ENCODE measurements around the gene ABCC12.
A peak's percentile ranks its signal among the peaks of the same experiment; 100 is the strongest.

ABCC12 gene

DNA sequence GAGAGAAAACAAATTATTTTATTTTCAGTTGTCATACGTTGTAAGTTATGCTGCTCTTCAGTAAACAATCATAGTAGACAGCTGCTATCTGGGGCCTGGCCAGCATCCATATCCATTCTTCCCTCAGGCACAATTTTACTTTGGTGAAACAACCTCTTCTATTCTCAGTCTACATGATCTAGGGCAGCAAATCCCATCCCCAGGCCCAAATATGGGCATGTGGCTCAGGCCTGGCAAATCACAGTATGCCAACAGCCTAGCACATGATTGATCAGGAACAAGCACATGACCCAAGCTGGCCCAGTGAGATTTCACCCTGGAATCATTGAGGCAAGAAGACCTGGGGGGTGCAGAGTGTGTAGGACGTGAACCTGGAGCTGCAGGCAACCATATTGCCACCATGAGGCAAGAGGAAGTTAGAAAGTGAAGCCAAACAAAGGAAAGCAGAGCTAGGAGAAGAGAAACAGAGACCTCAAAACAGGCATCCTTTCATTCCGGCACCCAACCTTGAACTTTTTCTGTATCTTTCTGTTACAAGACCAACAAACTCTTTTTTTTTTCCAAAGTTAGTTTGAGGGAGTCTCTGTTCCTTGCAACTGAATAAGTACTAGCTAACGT, 10.3 kb upstream of the ABCC12 start:
- no peak for DNase-seq

DNA sequence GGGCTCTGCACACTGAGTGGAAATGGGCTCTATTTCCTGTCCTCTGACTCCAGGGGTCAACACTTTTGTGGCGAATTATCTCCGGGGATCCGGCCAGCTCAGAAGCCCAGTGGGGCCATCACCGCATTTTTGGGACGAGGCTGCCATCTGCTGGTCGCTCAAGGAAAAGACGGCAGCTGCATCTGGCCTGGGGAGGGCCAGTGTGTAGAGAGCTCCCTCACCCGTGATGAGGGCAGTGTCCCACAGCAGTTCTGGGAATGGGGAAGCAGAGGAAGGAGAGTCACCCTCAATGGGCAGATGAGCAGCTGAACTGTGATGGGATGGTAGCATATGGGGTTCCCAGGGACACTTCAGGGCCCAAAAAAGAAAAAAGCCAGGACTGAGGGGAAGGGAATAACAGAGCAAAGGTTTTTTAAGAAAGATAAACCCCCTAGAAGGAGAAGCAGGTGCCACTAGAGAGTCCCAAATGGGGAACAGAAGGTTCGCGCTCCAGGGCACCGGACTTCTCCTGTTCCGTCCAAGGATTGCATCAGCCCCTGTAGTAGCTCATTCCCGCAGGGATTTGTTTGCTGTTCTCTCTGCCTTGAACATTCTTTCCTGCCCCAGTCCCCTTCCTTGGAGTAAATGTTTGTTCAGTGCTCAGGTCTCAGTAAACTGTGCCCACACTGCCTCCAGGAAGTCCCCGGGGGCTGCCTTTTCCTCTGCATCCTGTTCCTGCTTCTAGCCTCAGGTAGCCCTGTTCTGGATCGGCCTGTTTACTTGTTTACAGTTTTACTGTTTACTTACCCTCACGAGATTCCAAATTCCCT, 9.3 kb upstream of the ABCC12 start:
- DNase-seq = peak; percentile 9

DNA sequence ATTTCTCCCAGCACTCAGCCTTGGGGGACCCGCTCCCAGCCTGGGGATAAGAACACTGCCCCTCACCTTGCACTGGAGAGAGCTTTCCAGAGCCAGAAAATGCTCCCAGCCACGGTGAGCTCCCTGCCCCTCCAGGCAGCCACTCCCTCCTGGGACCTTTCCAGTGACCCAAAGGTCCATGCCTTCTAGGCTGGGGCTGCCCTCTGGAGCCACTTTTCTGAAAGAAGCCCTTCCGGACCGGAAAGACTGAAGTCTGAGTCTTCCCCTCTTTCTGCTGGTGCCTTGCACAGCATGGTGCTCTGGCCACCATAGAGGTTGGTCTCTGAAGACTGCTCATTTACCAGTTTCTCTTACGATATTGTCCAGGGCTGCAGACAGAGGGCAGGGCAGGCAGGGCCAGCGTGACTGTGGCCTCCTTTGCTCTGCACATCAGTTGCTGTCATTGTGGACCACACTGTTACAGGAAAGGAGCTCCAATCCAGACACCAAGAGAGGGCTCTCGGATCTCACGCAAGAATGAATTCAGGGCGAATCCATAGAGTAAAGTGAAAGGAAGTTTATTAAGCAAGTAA, 7.1 kb upstream of the ABCC12 start:
- DNase-seq = no peak

DNA sequence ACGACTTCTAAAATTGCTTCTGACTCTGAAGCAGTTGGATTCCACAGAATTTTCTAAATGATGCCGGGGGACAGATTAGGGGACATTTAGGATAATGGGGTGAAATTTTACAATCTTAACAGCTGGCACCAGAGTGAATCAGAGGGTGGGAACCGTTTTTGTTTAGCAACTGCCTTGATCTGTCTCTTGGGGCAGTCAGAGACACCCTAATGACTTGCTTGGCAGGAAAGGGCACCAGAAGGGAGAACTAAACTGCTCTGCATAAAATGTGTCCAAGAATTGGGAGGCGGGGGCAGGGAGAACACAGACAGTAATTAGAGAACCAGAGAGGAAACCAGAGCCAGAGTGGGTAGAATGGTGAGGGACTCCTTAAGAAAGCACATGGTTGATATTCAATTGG, 6.1 kb upstream of the ABCC12 start:
- no peak for DNase-seq

DNA sequence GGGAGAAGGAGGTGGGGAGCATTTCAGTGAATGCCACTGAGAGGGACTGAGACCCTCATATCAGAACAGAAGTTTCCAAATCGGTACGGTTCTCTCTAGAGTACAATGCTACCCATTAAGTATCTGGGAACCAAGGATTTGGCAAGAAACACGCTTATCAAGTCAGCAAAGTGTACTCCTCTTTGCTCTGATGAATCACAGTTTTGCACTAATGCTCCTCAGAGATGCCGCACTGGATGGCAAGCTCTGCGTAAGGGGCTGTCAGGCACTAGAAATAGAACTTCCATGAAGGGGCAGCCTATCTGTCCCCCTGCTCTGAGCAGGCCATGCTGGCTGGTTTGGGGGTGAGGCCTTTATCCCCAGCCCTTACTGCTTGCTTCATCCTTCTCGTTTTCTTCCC, 4.8 kb upstream of the ABCC12 start:
- no peak for DNase-seq

DNA sequence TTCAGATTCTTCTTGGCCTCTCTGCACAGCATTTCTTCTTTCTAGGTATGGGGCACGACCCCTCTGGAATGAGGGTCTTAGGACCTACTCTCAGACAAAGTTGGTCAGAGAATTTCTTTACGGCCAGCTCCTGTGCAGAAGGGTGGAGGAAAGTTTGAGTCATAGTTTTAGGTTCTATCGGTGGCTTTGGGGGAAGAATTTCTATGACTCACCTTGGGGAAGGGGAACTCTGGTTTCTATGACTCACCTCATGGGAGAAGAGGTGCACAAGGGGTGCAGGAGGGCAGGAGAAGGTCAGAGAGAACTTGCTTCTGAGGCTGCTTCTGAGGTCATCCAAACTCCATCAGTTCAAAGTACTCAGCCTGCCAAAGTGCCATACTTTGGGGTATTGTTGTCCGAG, 2.5 kb upstream of the ABCC12 start:
- DNase-seq = no peak

DNA sequence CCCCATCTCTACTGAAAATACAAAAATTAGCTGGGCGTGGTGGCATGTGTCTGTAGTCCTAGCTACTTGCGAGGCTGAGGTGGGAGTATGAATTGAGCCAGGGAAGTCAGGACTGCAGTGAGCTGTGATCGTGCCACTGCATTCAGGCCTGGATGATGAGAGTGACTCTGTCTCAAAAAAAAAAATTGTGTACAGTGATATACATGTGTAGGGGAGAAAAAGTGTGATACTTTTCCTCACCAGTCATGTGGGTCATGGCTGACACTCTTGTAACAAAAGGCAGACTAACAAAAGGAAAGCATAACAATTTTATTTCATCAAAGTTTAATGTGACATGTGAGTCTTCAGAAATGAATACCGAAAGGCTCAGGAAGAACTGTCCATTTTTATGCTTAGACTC, 2.0 kb upstream of the ABCC12 start:
- DNase-seq = no peak

DNA sequence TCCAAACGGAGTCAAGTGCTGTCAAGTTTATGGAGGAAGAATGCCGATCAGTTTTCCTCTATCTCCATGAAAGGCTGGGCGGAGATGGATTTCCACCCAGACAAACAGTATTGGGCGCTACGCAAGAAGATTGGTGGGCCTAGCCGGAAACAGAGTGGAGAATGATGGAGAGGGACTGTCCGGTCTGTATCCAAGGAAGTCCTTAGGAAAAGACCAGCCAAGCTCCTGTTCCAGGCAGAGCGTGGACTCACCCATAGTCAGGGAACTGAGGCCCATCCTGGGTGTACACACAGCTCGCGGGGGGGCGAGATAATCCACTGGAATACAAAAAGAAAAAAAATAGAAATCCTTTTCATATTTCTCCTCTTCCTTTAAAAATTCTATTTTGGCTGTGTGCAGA, 1.5 kb upstream of the ABCC12 start:
- no peak for DNase-seq

DNA sequence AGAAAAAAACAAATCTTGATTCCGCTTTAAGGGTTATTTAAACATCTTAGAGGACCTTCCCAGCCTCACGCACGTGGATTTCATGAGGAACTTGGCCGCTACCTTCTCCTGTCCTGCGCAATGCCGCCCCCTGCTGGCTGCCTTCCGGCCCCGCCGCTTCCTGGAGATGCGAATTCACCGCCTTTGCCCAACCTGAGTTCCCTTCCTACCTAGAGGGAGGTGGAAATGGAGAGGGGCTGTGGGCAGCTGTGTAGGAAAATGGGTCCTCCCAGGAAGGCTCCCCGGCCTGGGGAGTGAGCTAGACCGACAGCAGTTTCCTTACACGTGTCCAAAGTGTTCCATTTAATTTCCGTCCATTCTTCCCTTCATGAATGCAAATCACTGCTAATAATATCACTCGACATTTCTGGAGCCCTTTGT, 1.0 kb upstream of the ABCC12 start:
- DNase-seq = peak; percentile 64

DNA sequence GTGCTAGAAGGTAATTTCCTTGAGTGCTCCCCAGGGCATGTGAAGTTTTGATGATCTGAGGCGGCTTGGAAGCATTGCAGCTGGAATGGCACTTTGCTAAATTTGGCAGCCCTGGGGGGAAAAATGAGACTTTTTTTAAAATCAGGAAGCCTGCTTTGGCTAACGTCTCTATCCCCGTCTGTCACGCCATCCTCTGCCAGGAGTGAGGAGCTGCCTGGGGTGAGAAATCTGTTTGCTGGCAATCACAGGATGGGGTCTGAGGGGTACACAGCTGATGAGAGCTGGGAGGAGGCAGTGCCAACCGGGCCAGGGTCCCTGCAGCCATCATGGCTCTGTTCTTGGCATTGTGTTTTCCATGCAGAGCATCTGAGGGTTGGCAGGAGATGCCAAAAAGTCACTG, 2.0 kb downstream of the ABCC12 start:
- DNase-seq = no peak

DNA sequence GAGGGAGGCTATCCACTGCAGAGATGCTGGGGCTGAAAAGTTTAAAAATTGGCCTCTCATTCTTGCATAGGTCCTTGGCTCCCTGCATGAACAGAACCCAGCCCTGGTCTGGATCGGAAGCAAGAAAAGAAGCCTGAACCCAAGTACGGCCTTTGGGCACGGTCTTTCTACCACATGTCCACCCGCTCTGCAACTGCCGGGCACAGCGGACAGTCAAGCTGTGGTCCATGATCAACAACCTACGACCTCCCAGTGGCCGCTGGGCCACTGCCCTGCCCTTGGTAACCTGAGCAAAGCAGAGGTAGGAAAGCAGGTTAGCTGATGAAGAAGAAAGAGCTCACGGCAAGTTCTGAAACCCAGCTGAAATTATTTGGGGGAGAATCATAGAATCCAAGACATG, 3.6 kb downstream of the ABCC12 start:
- no peak for DNase-seq

DNA sequence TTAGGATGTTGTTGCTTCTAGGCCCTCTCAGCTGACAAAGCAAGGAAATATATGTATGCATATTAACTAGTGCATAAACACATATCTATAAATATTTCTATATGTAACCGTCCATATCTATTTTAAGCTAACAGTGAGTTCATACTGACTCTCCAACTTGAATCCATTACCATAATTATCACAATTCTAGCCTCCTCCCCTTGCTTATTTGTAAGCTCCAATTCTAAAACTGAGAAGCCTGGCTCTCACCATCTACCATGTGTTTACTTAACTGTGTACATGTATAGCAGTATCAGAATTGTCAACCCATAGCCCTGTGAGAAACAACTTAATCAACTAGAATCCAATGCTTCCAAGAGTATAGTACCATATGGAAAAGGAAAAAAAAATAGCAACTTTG, 5.1 kb downstream of the ABCC12 start:
- DNase-seq = no peak

DNA sequence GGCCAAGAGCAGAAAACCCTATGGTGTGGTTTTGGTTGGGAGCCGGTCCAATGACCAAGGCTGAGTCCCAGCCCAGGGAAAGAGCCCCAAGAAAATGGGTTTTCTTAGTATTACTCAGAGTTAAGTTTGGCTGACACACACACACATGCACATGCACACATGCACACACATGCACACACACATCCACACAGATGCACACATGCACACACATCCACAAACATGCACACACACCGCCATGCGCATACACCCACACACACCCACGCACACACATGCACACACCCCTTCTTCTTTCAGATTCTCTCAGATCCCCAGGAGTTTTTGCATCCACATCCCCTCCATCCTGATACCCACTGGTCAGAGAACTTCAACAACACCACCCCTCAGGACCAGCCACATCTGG, 9.1 kb downstream of the ABCC12 start:
- DNase-seq = no peak

DNA sequence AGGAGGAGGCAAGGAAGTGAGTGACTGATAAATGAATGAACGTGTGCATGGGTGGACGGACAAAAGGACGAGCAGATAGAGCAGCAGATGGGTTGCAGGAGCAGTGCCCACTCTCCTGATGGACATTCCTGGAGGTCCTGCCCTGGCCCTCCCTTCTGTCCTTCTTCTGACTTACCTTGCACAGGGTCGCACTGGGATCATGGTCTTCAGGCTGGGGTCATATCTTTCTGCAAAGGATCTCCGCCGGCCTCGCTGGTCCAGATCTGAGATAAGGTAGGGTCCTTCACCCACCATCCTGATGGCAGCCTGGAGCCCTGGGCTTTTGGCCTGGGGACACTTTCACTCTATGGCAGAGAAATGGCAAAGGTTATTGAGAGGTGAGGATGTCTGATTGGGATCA, 9.7 kb downstream of the ABCC12 start:
- no peak for DNase-seq

DNA sequence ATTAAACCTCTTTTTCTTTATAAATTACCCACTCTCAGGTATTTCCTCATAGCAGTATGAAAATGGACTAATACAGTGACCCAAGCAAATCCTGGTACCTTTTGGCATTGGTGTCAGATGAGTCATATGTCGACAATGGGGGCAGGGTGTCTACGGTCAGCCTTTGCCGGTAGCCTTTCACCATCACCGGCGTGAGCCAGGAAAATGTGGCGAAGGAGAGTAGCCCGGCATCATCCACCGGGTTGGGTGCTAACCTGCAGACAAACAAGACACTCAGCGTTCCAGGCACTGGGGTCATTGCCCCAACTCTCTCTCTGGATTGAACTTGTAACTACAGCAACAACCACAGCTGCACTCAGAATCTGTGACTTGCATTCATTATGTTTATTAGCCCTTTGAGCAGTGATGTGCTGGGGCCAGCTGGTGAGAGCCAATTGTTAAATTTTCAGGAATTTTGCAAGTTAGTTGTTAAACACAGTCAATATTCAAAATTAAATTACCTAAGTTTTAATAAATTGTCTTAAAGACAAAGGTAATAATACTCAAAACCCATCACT, 11.9 kb downstream of the ABCC12 start:
- DNase-seq = no peak

DNA sequence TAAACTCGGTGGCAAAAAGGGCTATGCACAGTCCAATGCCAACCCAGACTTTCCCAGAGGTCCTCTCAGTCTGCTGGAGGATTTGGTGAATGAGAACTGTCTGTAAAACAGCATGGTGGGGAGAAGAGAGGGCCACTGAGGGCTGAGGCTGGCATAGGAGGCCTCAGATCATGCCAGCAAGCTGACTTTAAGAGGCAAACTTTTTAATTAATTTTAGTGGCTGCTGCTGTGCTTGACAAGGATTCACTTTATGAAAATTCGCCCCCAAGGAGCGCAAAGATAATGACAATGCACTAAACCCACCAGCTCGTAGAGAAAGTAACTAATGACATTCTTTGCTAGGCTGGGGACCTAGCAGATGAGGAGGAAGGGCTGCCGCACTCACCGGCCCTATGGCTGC, 15.0 kb downstream of the ABCC12 start:
- DNase-seq = no peak

DNA sequence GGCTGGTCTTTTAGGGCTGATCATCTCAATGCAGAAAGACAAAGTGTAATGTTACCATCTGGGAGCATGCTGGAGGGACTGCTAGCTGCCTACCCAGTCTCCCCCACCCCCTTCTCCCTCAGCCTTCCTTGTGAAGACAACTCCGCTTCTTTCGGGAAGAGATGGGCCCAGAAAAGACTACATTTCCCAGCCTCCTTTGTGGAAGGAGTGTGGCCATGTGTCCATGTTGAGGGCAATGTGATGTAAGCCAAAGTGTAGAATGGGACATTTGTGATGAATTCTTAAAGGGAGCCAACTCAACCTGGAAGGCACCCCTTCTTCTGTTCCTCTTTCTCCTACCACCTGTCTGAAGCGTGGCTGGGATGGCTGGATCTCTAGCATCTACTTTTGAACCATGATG, 16.3 kb downstream of the ABCC12 start:
- DNase-seq = no peak

DNA sequence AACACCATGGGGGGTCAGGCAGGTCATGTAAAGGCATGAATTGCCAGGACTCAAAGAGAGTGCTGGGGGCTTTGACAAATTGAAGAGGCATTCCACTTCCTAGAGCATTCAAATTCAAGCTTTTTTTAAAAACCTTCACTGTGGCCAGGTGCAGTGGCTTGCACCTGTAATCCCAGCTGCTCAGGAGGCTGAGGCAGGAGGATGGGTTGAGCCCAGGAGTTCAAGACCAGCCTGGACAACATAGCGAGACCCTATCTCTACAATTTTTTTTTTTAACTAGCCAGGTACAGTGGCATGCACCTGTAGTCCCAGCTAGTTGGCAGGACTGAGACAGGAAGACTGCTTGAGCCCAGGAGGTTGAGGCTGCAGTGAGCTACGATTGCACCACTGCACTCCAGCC, 17.2 kb downstream of the ABCC12 start:
- DNase-seq = no peak

DNA sequence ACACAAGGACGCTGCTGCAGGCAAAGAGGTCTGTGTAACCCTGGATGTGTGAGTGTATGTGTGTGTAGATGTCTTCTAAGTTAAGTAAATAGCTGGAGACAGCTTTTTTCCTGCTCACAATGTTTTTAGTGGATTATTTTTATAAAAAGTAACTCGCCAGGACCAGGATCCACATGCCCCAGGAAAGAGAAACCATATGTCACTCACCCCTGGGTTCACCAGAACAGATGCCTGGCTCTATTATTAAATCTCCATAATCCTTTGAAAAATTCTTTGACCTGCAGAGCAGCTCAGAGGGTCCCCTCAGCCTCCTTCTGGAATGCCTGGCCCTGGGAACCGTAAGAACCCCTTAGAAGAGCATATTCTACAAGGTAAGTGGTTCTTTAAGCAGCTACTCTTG, 18.0 kb downstream of the ABCC12 start:
- DNase-seq = no peak

DNA sequence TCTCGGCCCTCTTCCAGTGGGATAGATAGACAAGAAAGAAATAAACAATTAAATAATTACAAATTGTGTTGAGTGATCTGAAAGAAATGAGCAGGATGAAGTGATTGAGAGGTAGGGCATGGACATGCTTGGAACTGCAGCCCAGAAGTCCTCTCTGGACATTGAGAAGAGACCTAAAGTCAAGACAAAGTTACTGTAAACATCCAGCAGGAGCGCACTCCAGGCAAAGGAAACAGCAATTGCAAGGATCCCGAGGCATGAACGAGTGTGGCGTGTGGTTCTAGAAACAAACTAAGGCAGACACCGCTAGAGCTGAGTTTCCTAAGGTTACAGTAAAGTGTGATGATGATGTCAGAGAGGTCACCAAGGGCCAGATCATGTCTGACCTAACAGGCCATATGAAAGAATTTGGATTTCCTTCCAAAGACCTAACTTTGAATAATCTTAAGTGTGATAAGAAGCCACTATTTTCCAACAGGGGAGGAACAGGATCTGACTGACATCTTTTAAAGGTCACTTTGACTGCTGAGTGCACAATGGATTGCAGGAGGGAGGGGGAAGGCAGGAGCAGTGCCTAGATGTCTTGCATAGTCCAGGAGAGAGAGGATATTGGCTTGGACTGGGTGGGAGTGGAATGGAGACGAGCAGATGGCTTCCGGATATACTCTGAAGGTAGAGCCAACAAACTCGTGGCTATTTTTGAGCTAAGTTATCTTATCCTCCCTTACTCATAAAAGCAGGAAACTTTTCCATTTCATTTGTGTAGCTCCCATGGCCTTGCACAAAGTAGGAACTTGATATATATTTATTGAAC, 19.0 kb downstream of the ABCC12 start:
- no peak for DNase-seq

DNA sequence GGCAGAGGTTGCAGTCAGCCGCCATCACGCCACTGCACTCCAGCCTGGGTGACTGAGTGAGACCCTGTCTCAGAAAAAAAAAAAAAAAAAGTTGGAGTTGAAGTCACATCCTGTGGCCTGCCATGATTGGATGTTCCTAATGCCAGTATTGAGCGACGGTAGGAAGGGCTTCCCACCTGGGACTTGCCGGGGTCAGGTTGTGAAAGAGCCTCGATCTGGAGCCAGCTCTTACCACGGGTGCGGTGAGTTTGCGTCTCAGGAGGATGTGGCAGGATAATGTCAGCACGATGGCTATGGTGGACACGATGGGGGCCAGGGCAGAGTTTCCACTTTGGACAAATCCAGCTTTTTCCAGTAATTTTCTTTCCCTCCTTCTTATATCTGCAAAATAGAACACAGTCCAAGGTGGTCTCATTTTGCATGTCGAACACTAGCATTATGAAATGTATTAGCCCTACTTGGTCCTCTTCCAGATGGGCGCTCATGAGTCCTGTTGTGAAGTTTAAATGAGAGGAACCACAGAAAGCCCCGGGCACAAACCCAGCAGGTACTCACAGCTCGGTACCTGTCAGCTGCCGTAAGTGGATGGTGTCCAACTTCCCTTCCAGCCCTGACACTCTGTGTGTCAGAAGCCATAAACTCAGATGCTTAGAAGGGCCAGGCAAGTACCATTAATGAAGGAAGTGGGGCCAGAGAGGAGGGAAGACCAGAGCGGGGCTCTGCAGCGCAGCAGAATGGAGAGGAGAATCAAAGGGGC, 22.2 kb downstream of the ABCC12 start:
- no peak for DNase-seq

DNA sequence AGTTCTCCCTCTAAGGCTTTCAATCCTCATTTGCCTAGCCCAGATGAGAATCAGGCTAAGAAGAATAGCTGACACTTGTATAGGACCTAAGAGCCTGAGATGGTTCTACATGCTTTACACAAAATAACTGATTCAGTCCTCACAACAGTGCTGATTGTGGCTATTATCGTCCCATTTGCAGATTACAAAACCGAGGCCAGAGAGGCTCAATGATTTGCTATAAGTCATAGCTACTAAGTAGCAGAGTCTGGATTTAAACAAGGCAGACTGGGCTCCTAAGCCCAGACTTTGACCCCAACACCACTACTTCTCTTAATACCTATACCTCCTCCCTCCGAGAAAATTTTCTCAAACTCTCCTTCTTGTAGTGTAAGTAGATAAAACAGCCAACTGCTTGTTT, 23.1 kb downstream of the ABCC12 start:
- no peak for DNase-seq

Data from KG1 (cell line).